Forelimb muscle (tissue), 1 donor: ENCODE measurements around the gene C15orf39. TPM values are rescaled to one million over a fixed set of nuclear protein-coding genes. Genes with fewer than 3 reads are reported as not detected.

Experiments used
- DNase-seq: peaks from one replicate; pipeline ENCODE4 v3.0.0-alpha.2; 2013; ENCODE audit warnings: low read depth
- polyA plus RNA-seq: library from polyadenylated mRNA; unstranded; fragments of 120-200 nt; gene quantifications from one replicate; pipeline ENCODE4 v1.2.1, GENCODE V29; 2013; ENCODE audit not compliant: insufficient read length

Gene C15orf39
- polyA plus RNA-seq, 1 donor = 8.0 TPM

DNA sequence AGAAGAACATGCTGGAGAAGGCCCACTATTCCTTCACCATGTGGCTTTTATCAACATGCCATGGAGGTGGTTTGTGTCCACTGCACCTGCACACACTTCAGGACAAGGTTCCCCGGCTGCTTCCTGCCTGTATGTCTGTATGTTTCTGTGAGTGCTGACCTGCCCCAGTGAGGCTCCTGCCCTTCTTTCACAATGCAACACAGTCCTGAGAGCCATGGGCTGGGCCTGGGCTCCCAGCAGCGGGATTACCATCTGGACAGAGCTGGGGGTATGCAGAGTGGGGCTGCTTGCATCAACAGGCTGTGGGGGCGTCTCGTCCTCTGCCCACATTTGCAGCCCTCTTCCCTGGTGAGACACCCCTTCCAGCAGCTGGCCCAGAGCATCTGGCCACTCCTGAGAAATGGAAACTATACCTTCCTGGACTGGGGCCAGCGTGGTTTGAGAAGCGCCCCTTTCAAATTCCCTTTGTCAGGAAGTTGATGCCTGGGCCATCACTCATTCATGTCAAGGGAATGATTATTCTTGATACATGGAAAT is 29.3 kb upstream of the C15orf39 start:
- no peak for DNase-seq

DNA sequence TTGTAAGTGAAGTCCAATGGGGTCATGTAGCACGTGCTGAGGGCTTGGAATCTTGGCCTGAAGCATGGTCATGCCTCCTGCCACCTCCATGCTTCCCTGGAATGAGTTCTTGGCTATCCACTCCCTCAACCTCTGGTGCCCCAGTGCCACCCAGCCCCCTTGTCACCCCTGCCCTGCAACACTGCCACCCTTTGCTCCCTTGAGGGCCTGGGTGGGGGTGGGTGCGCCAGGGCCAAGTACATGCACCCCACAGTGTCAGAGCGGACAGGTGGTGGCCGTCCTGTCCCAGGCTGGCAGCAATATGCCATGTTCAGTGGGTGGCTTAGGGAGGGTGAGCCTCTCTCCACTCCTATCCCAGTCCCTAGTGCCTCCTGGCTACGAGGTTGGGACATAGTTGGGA is 27.6 kb upstream of the C15orf39 start:
- DNase-seq = no peak

DNA sequence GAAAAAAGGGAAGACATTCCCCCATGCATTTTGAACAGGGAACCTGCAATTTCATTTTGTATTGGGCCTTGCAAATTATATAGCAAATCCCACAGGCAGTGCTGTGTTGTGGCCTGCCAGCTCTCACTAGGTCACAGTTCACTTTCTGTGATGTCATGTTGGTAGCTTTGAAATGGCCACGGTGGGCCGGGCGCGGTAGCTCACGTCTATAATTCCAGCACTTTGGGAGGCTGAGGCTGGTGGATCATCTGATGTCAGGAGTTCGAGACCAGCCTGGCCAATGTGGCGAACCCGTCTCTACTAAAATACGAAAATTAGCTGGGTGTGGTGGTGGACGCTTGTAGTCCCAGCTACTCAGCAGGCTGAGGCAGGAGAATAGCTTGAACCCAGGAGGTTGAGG is 27.0 kb upstream of the C15orf39 start:
- DNase-seq = no peak

DNA sequence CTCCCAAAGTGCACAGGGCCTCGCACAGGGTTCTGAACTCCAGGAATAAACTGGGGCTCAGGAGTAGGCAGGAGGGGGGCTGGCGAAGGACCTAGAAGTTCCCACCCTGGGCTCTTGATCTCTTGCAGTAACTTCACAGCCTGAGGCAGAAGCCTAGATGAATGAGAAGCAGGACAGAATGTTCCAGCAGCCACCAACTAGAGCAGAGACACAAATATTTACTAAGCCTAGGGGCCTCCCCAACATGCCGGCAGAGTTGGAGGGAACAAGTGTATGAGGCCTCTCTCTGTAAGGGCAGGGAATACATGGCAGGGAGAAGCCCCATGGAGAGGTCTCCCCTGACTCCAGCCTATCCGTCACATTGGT is 25.3 kb upstream of the C15orf39 start:
- DNase-seq = no peak

DNA sequence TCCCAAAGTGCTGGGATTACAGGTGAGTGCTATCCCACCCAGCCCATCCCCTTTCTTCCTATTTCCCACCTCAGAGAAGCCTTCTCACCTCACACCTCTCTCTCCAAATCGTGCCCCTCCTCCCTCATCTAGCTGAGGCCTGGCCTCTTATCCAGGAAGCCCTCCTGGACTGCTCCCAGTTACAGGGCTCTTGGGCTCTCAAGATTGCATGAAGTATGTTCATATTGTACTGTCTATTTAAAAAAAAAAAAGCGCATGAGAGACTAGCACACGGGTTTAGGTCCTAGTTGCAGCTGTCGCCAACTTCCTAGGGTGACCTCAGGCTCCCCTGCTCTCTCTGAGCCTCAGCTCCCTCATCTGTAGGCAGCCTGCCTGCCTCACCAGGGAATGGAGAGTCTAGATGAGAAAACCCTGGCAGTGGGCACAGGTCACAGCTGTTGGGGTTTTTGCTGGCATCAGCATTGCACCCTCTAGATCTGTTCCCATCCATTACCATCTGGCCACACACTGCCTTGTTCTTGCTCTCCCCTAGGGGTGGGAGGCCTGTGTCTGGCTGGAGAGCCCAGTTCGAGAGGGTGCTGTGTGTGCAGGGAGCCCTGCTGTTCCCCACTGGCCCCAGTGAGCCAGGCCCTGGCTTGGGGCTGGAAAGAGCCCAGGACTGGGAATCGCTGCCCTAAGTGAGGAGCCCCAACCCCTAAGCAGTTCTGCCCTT is 24.2 kb upstream of the C15orf39 start:
- no peak for DNase-seq

DNA sequence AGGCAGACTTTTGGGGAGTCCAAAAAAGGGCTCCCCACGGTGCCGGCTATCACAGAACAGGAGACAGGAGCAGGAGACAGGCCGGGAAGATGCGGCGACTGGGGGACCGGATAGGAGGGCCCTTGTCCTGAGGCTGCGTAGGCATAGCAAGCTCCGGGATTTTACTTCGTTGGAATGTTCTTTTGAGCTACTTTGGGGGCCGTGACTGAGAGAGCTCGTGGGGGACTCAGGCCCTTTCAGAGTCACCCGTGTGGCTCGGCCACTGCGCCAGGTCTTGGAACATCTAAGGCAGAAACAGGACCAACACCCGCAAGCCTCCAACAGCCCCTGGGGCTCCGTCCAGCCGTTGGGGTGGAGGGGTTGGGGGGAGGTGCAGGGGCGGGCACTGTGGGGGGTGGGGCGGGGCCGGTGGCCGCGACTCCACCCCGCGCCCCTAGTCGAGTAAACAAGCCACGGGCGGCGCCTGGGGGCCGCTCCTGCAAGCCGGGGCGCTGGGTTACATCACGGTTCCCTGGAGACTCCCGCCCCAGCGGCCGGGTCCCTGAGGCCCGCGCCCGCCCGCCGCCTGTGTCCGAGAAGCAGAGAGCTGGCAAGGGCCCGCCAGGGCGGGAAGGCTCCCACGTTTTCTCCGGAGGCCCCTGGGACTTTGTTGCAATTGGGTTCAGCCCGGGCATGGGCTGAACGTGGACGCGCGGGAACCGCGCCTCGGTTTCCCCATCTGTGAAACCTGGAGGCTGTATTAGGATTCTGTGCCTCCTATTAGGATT is 23.3 kb upstream of the C15orf39 start:
- no peak for DNase-seq

DNA sequence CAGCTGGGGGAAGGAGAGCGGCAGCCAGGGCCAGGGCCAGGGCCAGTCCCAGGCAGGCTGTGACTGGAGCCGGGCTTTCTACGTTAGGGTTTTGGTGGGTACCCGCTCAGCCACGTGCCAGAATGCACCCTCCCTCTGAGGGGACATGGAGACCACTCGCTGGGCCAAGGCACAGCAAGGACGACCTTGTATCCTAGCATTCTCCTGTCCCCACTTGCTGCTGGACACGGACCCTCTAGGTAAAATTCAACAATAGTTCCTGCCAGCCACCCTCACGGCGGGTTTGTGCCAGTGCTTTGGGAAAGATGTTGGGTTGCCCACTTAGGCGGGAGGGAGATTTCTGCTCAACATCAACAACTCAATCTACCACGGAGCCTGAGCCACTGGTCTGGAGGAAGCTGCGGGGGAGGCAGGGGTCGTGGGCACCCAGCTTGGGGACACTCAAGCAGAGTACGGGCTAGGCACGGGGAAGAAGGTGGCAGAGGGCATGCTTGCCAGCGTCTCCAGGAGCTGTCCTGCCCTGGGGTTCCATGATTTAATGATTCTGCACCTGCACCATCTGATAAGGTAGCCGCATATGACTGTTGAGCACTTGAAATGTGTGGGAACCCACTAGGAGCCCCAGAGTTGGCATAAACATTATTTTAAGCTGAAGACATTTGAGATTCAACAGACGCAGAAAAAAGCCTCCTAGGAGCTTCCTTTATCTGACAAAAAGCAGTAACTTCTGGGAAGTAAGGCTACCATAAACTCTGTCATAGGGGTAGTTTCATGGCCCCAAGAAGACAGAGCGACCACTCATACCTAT is 22.5 kb upstream of the C15orf39 start:
- DNase-seq = no peak

DNA sequence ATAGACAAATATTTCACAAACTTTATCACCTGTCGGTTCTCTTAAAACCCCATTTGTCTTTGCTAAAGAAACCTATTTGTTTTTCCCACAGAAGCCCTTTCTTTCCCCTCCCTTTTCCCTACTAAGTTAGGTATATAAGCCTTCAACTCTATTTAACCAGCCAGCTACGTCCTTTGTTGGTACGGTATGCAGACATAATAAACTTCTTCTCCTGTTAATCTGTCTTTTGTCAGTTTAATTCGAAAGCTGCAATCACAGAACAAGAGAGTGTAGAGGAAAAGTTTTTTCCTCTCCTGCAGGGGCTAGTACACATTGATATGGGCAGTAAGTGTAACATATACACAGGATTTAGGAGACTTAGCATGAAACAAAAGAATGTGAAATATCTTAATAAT is 21.9 kb upstream of the C15orf39 start:
- no peak for DNase-seq

DNA sequence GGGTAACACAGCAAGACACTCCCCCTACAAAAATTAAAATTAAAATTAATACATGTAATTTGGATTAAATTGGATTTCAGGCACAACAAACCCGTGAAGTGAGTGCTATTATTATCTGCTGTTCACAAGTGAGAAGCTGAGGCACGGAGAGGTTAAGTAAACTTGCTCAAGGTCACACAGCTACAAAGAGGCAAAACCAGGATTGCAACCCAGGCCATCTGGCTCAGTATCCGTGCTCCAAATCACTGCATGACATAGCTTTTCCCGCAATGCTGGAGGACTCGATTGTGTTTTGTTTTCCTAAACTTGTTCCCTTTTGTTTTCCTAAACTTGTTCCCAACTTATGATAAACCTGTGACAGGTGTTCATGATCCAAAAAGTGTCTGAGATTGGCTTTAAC is 19.9 kb upstream of the C15orf39 start:
- DNase-seq = no peak

DNA sequence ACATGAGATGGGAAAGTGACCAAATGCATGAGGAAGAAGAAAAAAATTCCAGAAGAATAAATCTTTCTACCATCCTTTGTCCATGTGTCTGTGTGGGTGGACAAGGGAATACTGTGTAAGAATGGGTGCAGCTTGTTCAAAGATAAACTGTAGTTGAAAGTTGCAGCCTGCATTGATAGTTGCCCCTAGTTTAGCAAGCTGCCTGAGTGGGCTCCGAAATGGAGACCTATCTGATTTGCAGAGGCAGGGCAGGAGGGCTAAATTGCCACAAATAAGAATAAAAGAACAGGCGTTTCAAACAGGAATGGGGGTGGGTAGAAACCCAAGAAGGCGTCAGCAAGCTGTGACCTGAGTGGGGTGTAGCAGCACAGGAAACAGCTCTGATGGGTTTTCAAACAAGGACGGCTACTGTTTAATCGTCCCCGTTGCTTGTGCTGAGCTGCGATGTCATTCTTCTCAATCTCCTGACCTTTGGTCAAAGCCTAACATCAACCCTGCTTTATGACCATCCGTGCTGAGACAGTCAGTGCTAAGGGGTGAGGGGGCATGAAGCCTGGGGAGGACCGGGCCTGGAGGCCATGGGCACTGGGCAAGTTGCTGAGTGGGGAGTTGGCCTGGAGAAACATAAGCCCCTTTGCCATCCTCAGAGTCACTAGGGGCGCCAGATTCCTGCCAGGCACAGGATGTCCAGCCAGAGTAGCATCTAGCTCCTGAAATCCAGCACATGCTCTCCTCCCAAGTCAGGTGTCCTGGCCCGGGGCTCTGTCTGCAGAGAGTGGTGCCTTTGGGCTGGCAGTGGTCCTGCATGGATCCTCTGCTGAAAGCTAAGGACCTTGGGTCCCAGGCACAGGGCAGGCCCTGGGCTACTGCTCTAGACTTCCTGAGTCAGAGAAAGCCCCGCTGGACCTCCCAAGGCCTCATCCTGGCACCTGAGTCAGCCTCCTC is 19.2 kb upstream of the C15orf39 start:
- no peak for DNase-seq

DNA sequence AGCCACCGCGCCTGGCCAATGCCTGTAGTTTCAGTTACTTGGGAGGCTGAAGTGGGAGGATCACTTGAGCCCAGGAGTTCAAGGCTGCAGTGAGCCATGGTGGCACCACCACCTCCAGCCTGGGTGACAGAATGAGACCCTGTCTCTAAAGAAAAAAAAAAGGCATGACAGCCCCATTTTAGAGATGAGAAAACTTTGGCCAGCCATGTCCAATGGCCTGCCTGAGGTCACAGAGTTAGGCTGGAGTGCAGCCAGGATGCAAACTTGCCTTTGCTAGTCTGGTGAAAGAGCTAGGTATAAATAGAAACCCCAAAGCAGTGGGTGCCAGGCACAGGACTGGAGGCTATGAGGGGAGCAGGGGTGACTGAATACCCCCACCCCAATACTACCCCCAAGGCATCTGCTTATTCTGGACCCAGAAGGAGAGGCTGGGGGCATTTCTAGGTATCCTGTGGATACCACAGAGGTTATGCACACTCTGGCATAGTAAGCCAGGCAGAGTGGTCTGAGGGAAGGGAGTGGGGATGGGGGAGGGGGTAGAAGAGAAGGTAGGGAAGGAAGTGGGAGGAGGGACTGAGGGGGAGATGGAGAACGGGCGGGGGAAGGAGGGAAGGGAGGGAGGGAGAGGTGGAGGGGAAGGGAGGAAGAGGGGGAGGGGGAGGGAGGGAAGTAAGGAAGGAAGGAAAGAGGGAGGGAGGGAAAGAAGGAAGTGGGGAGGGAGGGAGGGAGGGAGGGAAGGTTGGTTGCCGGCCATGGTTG is 16.2 kb upstream of the C15orf39 start:
- no peak for DNase-seq

DNA sequence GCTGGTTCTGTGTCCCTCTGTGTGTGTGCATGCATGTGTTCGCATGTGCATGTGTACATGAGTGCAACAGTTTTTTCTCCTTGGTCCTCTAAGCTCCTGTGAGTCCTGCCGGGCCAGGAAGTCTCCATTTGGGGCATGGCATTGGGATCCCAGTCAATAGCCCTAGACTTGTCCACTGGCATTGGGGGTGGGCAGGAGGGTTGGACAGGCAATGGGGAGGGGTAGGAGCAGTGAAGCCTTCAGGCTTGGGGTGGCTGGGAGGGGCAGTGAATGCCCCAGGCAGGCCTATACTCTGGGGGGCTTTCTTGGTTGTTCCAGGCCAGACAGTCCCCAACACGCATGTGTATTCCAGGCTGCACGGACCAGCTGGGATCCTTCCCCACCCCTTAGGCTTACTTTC is 15.6 kb upstream of the C15orf39 start:
- DNase-seq = no peak

DNA sequence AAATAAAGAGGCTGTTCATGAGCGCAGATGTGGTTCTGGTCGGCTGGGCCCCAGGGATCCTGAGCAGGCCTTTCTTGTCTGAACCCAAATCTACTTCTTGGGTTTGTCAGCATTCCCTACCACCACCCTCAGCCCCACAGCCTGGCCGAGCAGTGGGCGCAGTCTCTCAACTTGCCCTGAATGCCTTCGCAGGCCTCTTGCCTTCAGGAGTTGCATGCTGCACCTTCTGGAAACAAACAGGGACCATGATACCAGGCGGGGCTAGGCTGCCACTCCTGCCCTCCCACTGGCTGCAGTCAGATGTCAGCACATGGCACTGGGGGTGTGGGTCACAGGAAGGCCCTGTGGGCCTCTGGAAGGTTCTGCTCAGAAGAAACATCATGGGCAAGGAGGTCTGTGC is 13.2 kb upstream of the C15orf39 start:
- DNase-seq = no peak

DNA sequence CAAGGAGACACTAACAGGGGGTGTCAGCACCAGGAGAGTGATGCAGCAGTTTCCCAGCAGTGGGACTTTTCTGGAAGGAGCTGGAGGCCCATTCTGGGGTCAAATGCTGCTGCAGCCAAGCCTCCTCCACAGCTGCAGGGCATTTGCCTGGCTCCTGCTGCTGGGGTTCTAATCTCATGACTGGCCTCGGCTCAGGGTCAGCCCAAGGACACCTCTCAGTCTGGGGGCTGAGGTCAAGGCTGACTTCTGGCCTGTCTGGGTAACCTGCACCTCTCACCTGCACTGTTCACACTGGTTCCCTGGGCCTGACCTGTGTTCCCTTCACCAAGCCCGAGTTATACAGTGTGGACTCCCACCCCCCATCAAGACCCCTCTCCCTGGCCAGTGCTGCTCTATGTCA is 10.4 kb upstream of the C15orf39 start:
- DNase-seq = no peak

DNA sequence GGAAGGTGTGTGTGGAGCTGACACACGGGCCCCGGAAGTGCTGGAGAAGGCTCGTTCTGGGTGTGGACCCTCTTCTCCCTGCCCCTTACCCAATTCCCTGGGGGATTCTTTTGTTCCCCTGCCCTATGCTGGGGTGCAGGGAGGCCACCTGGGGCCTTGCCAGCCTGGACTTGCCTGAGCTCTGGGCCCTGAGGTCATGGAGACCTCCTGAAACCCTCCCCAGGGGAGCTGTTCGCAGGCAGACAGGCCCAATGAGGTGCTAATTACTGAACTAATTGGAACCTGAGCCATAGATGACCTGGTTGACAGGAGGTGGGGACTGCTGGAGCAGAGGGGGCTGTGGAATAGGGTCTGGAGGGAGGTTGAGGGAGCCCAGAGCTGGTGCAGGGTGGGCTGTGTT is 9.4 kb upstream of the C15orf39 start:
- no peak for DNase-seq

DNA sequence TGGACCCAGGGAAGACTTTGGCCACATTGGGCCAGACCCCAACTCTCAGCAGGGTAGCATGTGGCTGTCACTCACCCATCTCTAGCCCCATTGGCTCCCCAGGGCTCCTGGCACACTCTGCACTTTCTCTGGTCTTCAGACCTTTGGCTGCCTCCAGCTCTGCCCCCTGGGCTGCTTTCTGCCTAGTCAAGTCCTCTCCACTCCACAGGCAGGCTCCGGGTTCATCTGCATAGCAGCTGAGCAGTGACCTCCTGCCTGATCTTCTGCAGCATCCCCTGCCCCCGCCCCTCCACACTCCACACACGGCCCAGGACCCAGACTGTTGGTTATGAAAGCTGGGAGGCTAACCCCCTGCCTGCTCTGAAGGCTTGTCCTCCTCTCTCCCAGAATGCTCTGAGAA is 8.4 kb upstream of the C15orf39 start:
- DNase-seq = no peak

DNA sequence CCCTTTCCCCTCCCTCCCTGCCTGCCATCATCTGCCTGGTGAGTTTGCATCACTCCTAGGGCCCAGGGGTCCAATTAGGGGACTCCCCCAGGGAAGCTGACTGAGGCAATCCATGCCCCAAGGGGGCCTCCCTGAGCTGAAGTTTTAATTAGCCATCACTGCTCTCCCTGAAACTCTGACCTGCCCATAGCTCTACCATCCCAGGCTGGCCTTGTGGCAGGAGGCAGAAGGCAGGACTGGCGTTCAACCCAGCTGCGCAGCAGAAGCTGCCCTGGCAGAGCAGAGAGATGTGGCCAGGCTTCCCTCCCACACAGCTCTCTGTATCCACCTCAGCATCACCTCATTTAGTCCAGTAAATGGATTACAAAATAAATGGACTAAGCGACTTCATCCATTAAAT is 7.7 kb upstream of the C15orf39 start:
- no peak for DNase-seq

DNA sequence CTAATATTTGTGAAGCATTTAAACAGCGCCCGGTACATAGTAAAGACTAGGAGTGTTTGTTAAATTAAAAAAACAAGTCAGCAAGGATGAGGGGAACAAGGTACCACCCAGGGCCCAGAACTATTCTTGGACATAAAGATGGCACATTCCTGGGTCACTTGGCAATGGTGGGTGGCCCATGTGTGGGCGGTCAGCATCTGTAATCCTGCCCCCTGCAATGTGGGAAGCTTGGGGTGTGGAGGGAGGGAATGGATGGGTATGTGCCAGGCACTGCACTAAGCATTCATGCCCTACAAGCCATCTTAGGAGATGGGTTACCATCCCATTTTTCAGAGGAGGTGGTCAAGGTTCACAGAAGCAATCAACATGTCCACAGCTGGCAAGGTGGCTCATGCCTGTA is 7.3 kb upstream of the C15orf39 start:
- no peak for DNase-seq

DNA sequence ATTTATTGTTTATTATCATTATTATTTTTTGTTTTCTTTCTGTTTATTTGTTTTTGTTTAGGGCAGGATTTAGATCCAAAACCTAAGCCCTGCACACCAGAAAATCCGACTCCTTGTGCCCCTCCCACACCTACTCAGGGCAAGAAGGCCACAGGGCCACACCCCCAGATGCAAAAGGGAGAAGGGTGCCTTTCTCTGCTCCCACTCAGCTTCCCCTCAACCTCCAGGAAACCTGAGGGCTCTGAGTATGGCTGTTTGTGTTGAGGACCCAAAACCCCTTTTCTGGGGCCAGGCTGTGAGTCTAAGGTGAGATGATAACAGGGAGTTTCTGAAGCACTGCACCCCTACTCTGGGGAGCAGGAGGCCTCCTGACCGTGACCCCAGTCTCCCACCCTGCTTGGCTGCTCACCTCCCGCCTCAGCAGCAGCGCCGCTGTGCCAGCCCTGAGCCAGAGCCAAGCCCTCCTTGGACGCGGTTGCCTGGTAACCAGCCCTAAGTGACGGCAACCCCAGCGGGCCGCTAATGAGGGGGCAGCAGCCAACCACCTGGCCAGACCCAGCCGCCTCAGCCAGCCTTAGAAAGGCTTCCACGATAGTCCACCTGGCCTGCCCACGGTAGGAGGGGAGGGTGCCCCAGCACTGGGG is 6.4 kb upstream of the C15orf39 start:
- no peak for DNase-seq

DNA sequence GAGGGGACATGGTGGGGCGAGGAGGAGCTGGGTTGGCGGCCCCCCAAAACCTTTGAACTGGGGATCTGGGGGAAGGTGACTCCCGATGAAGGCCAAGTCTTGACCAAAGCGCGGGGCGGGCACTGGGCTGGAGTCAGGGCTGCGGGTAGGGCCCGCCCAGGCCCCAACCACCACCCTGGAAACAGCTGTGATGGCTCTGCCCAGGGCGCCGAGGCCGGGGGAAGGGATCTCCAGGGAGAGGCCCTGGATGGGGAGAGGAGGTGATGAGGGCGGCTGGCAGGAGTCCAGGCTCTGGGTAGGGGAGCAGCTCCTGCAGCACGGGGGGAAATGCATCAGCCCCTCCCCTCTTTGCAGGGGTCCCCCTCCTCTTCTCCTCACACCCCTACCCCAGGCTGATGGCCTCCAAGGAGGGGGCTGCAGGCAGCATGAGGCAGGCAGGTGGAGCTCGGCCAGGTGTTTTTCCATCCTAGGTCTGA is 5.9 kb upstream of the C15orf39 start:
- DNase-seq = no peak
